ENCODE results near the gene SCAMP4. TPM values are rescaled to one million over a fixed set of nuclear protein-coding genes. Genes with fewer than 3 reads are reported as not detected.

Gene SCAMP4
- total and polyA plus RNA-seq, 2 of the 13 experiments (the other 11 are each of a cell fraction or from before 2014, with no cell fraction given), result 10.7 to 13.7 TPM

GRCh38 chr19:1905110-1905862 is at the start of gene SCAMP4, which contains the start of gene ADAT3 (continued):
- TF ChIP-seq ZFP1 (CRISPR knock-in tag; IDR thresholded peaks at IDR 0.05) (no peak), ARID3A (IDR thresholded peaks at IDR 0.05; ENCODE audit: low read depth, low read length) (no peak), CHCHD3 (CRISPR knock-in tag; IDR thresholded peaks at IDR 0.05) (no peak), NR2F2 (IDR thresholded peaks at IDR 0.05; ENCODE audit: borderline replicate concordance, low read depth) (peak; percentile 36; the same call in 1 of the 2 replicates), ZNF549 (CRISPR knock-in tag; IDR thresholded peaks at IDR 0.05) (no peak), ISX (CRISPR knock-in tag; conservative IDR thresholded peaks at IDR 0.05) (no peak), MAFG (CRISPR knock-in tag; IDR thresholded peaks at IDR 0.05) (no peak), ZSCAN20 (CRISPR knock-in tag; IDR thresholded peaks at IDR 0.05; ENCODE audit: borderline replicate concordance) (peak; percentile 58; the same call in 1 of the 2 replicates), GPBP1L1 (CRISPR knock-in tag; IDR thresholded peaks at IDR 0.05) (no peak), ARNT2 (CRISPR knock-in tag; IDR thresholded peaks at IDR 0.05; ENCODE audit: low read depth) (peak; percentile 57; the same call in 1 of the 2 replicates), TEF (CRISPR knock-in tag; IDR thresholded peaks at IDR 0.05) (no peak), TBX3 (IDR thresholded peaks at IDR 0.05; ENCODE audit: borderline replicate concordance) (peak; percentile 49; the same call in 1 of the 2 replicates), ZFP37 (CRISPR knock-in tag; IDR thresholded peaks at IDR 0.05; ENCODE audit: borderline replicate concordance) (0 out of 2 replicates have a peak, but pooled peaks have one; percentile 35), RORA (CRISPR knock-in tag; IDR thresholded peaks at IDR 0.05) (no peak), NR2C2 (CRISPR knock-in tag; IDR thresholded peaks at IDR 0.05; ENCODE audit: borderline replicate concordance) (peak; percentile 99), RXRA (CRISPR knock-in tag; IDR thresholded peaks at IDR 0.05) (peak; percentile 42), HES4 (CRISPR knock-in tag; IDR thresholded peaks at IDR 0.05; ENCODE audit: borderline replicate concordance) (peak; percentile 70; the same call in 1 of the 2 replicates), HOXA7 (CRISPR knock-in tag; IDR thresholded peaks at IDR 0.05) (no peak), ZNF576 (CRISPR knock-in tag; IDR thresholded peaks at IDR 0.05) (no peak), ELF3 (CRISPR knock-in tag; IDR thresholded peaks at IDR 0.05) (peak; percentile 51; the same call in 1 of the 2 replicates), FOXC1 (CRISPR knock-in tag; IDR thresholded peaks at IDR 0.05; ENCODE audit: borderline replicate concordance) (no peak; the same call in none of the 2 replicates)

All from HepG2 (cell line).